Hindlimb muscle (tissue), 1 donor: ENCODE measurements around the gene GPATCH4. TPM values are rescaled to one million over a fixed set of nuclear protein-coding genes. Genes with fewer than 3 reads are reported as not detected.
"Not testable (repeated sequence)": the region's sequence is repeated elsewhere in the genome, so short reads cannot be mapped to it uniquely, and the experiment has no call there.

ENCODE experiments used
- DNase-seq: peaks from one replicate; pipeline ENCODE4 v3.0.0-alpha.2; 2013
- polyA plus RNA-seq: library from polyadenylated mRNA; unstranded; fragments of 120-200 nt; gene quantifications from one replicate; pipeline ENCODE4 v1.2.1, GENCODE V29; 2013; ENCODE audit not compliant: insufficient read length

The GPATCH4 gene
- polyA plus RNA-seq, result 26.3 TPM

- peak; percentile 86 for DNase-seq
These were observed at the start of gene GPATCH4 for GRCh38 chr1:156601122-156601830. Gene GPATCH4, minus strand, starts transcription at chr1:156601479.

GRCh38 chr1:156648951-156649350, 47.7 kb upstream of the GPATCH4 start:
- DNase-seq, result no peak

GRCh38 chr1:156648496-156648895, 47.2 kb upstream of the GPATCH4 start:
- no peak for DNase-seq

- DNase-seq, result no peak
These were observed 46.1 kb upstream of the GPATCH4 start for GRCh38 chr1:156647351-156647750.

- DNase-seq, result no peak
These were observed 45.5 kb upstream of the GPATCH4 start for GRCh38 chr1:156646738-156647211.

- no peak for DNase-seq
These were observed 44.4 kb upstream of the GPATCH4 start for GRCh38 chr1:156645666-156646065.

- no peak for DNase-seq
These were observed 43.8 kb upstream of the GPATCH4 start for GRCh38 chr1:156645056-156645455.

- no peak for DNase-seq
These were observed 43.4 kb upstream of the GPATCH4 start for GRCh38 chr1:156644640-156645039.

- DNase-seq, result no peak
These were observed 42.9 kb upstream of the GPATCH4 start for GRCh38 chr1:156644146-156644545.

- no peak for DNase-seq
These were observed 42.5 kb upstream of the GPATCH4 start for GRCh38 chr1:156643778-156644092.

- DNase-seq, result no peak
These were observed 41.9 kb upstream of the GPATCH4 start for GRCh38 chr1:156643049-156643777.

- DNase-seq, result no peak
These were observed 41.2 kb upstream of the GPATCH4 start for GRCh38 chr1:156642265-156643048.

GRCh38 chr1:156641761-156642264, 40.5 kb upstream of the GPATCH4 start, which contains the start of gene BCAN:
Gene BCAN, plus strand, starts transcription at chr1:156642117. Its CDS starts 3,938 bp downstream, at chr1:156646055.
- DNase-seq, result peak; percentile 70

GRCh38 chr1:156640842-156641706, 39.8 kb upstream of the GPATCH4 start:
- DNase-seq, result no peak

GRCh38 chr1:156639601-156640101, 38.4 kb upstream of the GPATCH4 start:
- DNase-seq, result no peak

GRCh38 chr1:156638189-156638985, 37.1 kb upstream of the GPATCH4 start:
- no peak for DNase-seq

GRCh38 chr1:156632355-156632754, 31.1 kb upstream of the GPATCH4 start:
- DNase-seq, result no peak

- DNase-seq, result not testable (repeated sequence)
These were observed 29.9 kb upstream of the GPATCH4 start for GRCh38 chr1:156631152-156631551.

GRCh38 chr1:156629823-156630449, 28.7 kb upstream of the GPATCH4 start:
- DNase-seq, result no peak

- DNase-seq, result no peak
These were observed 26.1 kb upstream of the GPATCH4 start for GRCh38 chr1:156627313-156627880.
